Right atrium auricular region (tissue), 2 donors: ENCODE results near the gene PRDM5. TPM values are rescaled to one million over a fixed set of nuclear protein-coding genes. Genes with fewer than 3 reads are reported as not detected.
A peak's percentile ranks its signal among the peaks of the same experiment; 100 is the strongest.

Experiments used
- DNase-seq: peaks from one replicate; pipeline ENCODE4 v3.0.0-alpha.2; 2019; ENCODE audit warnings: low spot score
- H3K27ac ChIP-seq, 2 donors: fragments of 200-600 bp; sonication (generic); 1 replicate in 1 of 2; 2 replicates in 1 of 2; pipeline ENCODE4 v1.5.1; 2016 to 2019
- H3K27me3 ChIP-seq, 2 donors: fragments of 200-600 bp; sonication (generic); one replicate each; pipeline versions ENCODE4 v1.5.1 to v1.6.0; 2017 to 2019
- H3K36me3 ChIP-seq: fragments of 200-600 bp; sonication (generic); one replicate; pipeline ENCODE4 v1.5.1; 2016
- H3K4me1 ChIP-seq, 2 donors: fragments of 200-600 bp; sonication (generic); one replicate each; pipeline versions ENCODE4 v1.5.1 to v1.6.0; 2017 to 2019
- H3K4me3 ChIP-seq, 2 donors: fragments of 200-600 bp; sonication (generic); 1 replicate in 1 of 2; 2 replicates in 1 of 2; pipeline ENCODE4 v1.5.1; 2017 to 2019; ENCODE audit warnings: mild to moderate bottlenecking in 1 of 2, moderate library complexity in 1 of 2
- H3K9me3 ChIP-seq, 2 donors: fragments of 200-600 bp; sonication (generic); one replicate each; pipeline ENCODE4 v1.5.1; 2019
- total RNA-seq, 2 donors: library from RNA; depleted of rRNA; stranded (reverse); fragments of >200 nt; gene quantifications; one replicate each; pipeline ENCODE4 v1.1.0, GENCODE V29; 2016
- TF ChIP-seq, protein P1 (sequence below), 2 donors: fragments of 200-600 bp; sonication (generic); IDR thresholded peaks; one replicate each; pipeline ENCODE4 v1.5.1; 2019; ENCODE audit warnings: antibody characterized with exemption in 2 of 2

The PRDM5 gene
- total RNA-seq, 2 donors from 2014 or later, result 8.1 to 12.8 TPM

DNA sequence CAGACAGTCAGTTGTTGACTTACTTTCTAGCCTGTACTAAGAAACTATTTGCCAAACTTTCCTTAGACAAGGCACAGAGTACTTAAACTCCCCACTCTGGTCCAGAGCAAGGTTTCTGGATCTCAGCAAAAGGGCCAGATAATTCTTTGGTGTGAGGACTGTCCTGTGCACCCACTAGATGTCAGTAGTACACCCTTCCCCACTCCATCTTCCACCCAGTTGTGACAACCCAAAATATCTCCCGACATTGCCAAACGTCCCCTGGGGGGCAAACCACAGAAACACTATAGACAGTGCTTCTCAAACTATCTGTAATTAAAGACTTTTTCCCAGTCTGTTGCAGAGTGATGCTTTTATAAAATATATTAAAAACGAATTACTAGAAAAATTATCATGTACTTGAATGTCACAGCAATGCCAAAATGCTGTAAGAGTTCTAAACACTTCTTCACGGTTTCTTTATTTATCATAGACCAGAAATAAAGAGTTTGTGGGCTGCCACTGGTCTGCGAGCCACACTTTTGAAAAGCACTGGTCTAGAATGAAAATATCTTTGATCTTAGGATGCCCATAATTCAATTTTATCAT, 203.5 kb downstream of the PRDM5 start:
- Histone ChIP-seq H3K4me1 (peaks cover 0 to 4% of the 10 kb centered on the region in 2 donors), H3K27me3 (no peaks in the 10 kb centered on the region), H3K9me3 (no peaks in the 10 kb centered on the region), H3K4me3 (no peak overlapping the region), H3K36me3 (no peaks in the 10 kb centered on the region), H3K27ac (no peak overlapping the region)
- TF ChIP-seq, protein P1, sequence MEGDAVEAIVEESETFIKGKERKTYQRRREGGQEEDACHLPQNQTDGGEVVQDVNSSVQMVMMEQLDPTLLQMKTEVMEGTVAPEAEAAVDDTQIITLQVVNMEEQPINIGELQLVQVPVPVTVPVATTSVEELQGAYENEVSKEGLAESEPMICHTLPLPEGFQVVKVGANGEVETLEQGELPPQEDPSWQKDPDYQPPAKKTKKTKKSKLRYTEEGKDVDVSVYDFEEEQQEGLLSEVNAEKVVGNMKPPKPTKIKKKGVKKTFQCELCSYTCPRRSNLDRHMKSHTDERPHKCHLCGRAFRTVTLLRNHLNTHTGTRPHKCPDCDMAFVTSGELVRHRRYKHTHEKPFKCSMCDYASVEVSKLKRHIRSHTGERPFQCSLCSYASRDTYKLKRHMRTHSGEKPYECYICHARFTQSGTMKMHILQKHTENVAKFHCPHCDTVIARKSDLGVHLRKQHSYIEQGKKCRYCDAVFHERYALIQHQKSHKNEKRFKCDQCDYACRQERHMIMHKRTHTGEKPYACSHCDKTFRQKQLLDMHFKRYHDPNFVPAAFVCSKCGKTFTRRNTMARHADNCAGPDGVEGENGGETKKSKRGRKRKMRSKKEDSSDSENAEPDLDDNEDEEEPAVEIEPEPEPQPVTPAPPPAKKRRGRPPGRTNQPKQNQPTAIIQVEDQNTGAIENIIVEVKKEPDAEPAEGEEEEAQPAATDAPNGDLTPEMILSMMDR (IDR thresholded peaks at IDR 0.05), result peak; percentile 60 to 81
- no peak for DNase-seq

DNA sequence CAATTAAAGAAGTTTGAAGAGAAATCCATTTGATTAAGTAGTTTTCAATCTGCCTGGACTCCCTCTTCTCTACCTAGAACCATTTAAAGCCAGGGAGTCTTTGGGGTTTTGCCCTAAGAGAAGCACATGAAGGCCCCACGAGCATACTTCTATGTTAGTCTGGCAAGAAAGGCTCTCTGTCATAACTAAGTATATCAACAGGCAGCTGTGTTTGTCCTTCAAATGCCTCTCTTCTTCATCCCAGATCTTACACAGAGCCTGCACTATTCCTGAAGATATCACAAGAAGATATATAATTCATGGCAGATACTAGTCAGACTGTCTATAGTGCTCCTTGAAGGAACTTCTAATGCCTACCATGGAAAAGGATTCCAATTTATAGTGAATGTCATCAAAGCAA, 206.2 kb downstream of the PRDM5 start:
- no peak for DNase-seq
- no peaks in the 10 kb centered on the region for H3K9me3 ChIP-seq
- TF ChIP-seq, protein P1 (IDR thresholded peaks at IDR 0.05), result no peak
- no peak overlapping the region for H3K4me3 ChIP-seq
- no peaks in the 10 kb centered on the region for H3K36me3 ChIP-seq
- no peak overlapping the region for H3K27ac ChIP-seq
- H3K27me3 ChIP-seq, result no peaks in the 10 kb centered on the region
- H3K4me1 ChIP-seq, result peaks cover 0 to 4% of the 10 kb centered on the region in 2 donors

DNA sequence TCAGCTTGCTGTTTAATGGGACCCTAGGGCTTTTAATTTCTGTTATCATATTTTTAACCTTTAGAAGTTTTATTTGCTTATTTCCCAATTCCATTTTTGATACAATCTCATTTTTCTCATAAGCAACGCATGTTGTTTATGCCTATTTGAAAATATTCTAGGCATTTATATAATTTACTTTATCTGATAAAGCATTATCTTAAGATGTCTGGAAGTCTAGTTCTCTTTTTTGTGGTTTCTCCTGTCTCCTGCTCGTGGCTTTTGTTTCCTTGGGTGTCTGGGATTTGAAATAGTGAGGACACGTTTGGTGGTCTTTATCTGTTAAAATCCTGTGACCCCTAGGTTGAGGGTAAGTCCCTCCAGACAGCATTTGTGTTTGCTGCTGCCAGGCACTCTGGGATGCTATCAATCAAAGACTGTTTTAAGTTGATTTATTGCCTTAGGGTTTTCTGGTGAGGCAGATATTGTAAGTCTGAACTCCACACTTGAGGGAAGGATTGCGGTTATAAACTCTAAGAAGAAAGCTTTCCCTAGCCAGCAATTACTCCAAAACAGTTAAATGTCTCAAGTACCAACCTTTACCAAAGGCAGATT, 208.0 kb downstream of the PRDM5 start:
- H3K36me3 ChIP-seq, result no peaks in the 10 kb centered on the region

DNA sequence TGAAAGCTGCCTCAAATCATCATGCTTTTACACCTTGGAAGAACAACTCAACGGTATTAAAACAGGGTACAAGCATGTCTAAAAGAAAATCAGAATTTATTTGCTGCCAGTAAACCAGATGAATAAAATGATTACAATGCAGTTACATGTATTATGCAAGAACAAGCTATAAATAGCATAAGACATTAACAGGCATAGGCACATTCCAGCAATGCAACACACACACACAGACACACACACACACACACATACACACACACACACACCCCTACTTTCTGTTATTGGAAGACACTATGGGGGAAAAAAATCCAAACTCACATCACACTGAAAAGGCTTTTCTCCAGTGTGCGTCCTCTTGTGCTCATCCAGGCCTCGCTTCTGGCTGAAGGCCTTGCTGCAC, 212.5 kb downstream of the PRDM5 start:
- TF ChIP-seq, protein P1 (IDR thresholded peaks at IDR 0.05), result no peak
- no peak for DNase-seq
- Histone ChIP-seq H3K9me3 (no peaks in the 10 kb centered on the region), H3K4me3 (no peak overlapping the region), H3K36me3 (no peaks in the 10 kb centered on the region), H3K4me1 (no peaks in the 10 kb centered on the region), H3K27me3 (no peaks in the 10 kb centered on the region), H3K27ac (no peak overlapping the region)

More for the DNA sequence above, 208.0 kb downstream of the PRDM5 start:
- TF ChIP-seq, protein P1 (IDR thresholded peaks at IDR 0.05), result no peak
- H3K9me3 ChIP-seq, result no peaks in the 10 kb centered on the region
- H3K4me3 ChIP-seq, result no peak overlapping the region
- no peak for DNase-seq
- H3K27ac ChIP-seq, result no peak overlapping the region
- H3K4me1 ChIP-seq, result no peaks in the 10 kb centered on the region
- H3K27me3 ChIP-seq, result no peaks in the 10 kb centered on the region

DNA sequence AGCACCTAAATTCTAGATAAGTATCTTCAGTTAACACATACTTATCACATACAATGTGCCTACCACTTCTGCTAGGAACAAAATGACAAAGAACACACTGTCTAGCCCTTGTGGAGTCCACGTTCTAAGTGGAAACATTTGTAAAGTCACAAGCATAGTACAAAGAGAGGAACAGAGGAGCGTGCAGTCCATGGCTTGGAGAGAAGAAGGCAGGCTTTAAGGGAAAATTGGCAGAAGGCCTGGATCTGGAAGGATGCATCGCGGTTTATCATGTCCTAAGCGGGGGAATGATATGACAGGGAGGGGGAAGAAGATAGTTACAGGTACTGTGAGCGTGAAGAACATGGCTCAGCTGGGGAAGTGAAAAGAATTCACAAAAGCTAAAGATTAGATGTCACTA, 218.0 kb downstream of the PRDM5 start:
- H3K36me3 ChIP-seq, result no peaks in the 10 kb centered on the region
- H3K4me3 ChIP-seq, result no peak overlapping the region
- no peaks in the 10 kb centered on the region for H3K9me3 ChIP-seq
- DNase-seq, result no peak
- peaks cover 0 to 9% of the 10 kb centered on the region in 2 donors for H3K4me1 ChIP-seq
- no peaks in the 10 kb centered on the region for H3K27me3 ChIP-seq
- TF ChIP-seq, protein P1 (IDR thresholded peaks at IDR 0.05), result no peak
- H3K27ac ChIP-seq, result peak overlapping the region in 1 of 2 donors; percentile 44
